Astrocyte (in vitro differentiated cells and primary cell): ENCODE data around the gene EML6. TPM values are rescaled to one million over a fixed set of nuclear protein-coding genes. Genes with fewer than 3 reads are reported as not detected.
A peak's percentile ranks its signal among the peaks of the same experiment; 100 is the strongest.

ENCODE experiments used
- DNase-seq: peaks from one replicate; pipeline ENCODE4 v3.0.0-alpha.2; 2010; ENCODE audit warnings: low read depth
- FAIRE-seq: peaks from 2 replicates; lab custom pipeline; 2011; peaks lifted over from hg19 to GRCh38; lab: Jason Lieb, UNC
- H2AFZ ChIP-seq: 2 replicates; pipeline ENCODE4 v1.6.0; 2012; ENCODE audit warnings: low read depth, low read length, inconsistent platforms
- H3K27ac ChIP-seq: 2 replicates; pipeline ENCODE4 v1.5.1; 2011; ENCODE audit warnings: low read depth, low read length, inconsistent platforms
- H3K27me3 ChIP-seq: 2 replicates; pipeline ENCODE4 v1.6.0; 2011; ENCODE audit warnings: low read length, inconsistent platforms; ENCODE audit not compliant: insufficient read depth
- H3K36me3 ChIP-seq: 2 replicates; pipeline ENCODE4 v1.5.1; 2011; ENCODE audit warnings: low read length, inconsistent platforms; ENCODE audit not compliant: insufficient read depth
- H3K4me1 ChIP-seq: 2 replicates; pipeline ENCODE4 v1.5.1; 2011; ENCODE audit warnings: low read length, inconsistent platforms; ENCODE audit not compliant: insufficient read depth
- H3K4me2 ChIP-seq: 2 replicates; pipeline ENCODE4 v1.6.0; 2012; ENCODE audit warnings: low read length, inconsistent platforms
- H3K4me3 ChIP-seq: 2 replicates; pipeline ENCODE4 v1.5.1; 2011; ENCODE audit warnings: low read depth, mild to moderate bottlenecking, low read length, inconsistent platforms; ENCODE audit not compliant: insufficient read depth
- H3K79me2 ChIP-seq: 2 replicates; pipeline ENCODE4 v1.6.0; 2012; ENCODE audit warnings: mild to moderate bottlenecking, low read length, inconsistent platforms; ENCODE audit not compliant: insufficient read depth
- H3K9ac ChIP-seq: 2 replicates; pipeline ENCODE4 v1.6.0; 2012; ENCODE audit warnings: mild to moderate bottlenecking, low read length, inconsistent platforms
- H3K9me3 ChIP-seq: 2 replicates; pipeline ENCODE4 v1.5.1; 2012; ENCODE audit warnings: low read depth, mild to moderate bottlenecking, low read length, inconsistent platforms; ENCODE audit not compliant: insufficient read depth
- H4K20me1 ChIP-seq: 2 replicates; pipeline ENCODE4 v1.6.0; 2012; ENCODE audit warnings: low read length, inconsistent platforms; ENCODE audit not compliant: insufficient read depth
- H3K27ac Mint-ChIP-seq: one replicate; pipeline ENCODE4 v1.8.0; 2021; ENCODE audit warnings: mild to moderate bottlenecking, mixed read lengths; ENCODE audit not compliant: unreplicated experiment
- H3K27me3 Mint-ChIP-seq: one replicate; pipeline ENCODE4 v1.8.0; 2021; ENCODE audit warnings: low read depth, mixed read lengths; ENCODE audit not compliant: unreplicated experiment
- H3K36me3 Mint-ChIP-seq: one replicate; pipeline ENCODE4 v1.8.0; 2021; ENCODE audit warnings: low read depth, mixed read lengths; ENCODE audit not compliant: unreplicated experiment
- H3K4me1 Mint-ChIP-seq: one replicate; pipeline ENCODE4 v1.8.0; 2021; ENCODE audit warnings: low read depth, mixed read lengths; ENCODE audit not compliant: unreplicated experiment
- H3K4me3 Mint-ChIP-seq: one replicate; pipeline ENCODE4 v1.8.0; 2021; ENCODE audit warnings: mild to moderate bottlenecking, moderate library complexity, mixed read lengths; ENCODE audit not compliant: unreplicated experiment
- H3K9me3 Mint-ChIP-seq: one replicate; pipeline ENCODE4 v1.8.0; 2021; ENCODE audit warnings: mild to moderate bottlenecking, mixed read lengths; ENCODE audit not compliant: unreplicated experiment
- EZH2 ChIP-seq: IDR thresholded peaks from 2 replicates; pipeline ENCODE4 v1.6.1; 2012; ENCODE audit warnings: mild to moderate bottlenecking, low read length, inconsistent platforms; ENCODE audit not compliant: insufficient read depth
- total RNA-seq: library from RNA; stranded (reverse); gene quantifications from 2 replicates; pipeline ENCODE4 v1.2.1, GENCODE V29; 2021
- TF ChIP-seq, protein P1 (sequence below): IDR thresholded peaks from 2 replicates; pipeline ENCODE4 v1.5.1; 2011; ENCODE audit warnings: low read depth, mild to moderate bottlenecking, inconsistent platforms, low read length, moderate library complexity; ENCODE audit not compliant: insufficient read depth

Gene EML6
- total RNA-seq, 1 donor from 2014 or later, result 0.23 TPM

DNA sequence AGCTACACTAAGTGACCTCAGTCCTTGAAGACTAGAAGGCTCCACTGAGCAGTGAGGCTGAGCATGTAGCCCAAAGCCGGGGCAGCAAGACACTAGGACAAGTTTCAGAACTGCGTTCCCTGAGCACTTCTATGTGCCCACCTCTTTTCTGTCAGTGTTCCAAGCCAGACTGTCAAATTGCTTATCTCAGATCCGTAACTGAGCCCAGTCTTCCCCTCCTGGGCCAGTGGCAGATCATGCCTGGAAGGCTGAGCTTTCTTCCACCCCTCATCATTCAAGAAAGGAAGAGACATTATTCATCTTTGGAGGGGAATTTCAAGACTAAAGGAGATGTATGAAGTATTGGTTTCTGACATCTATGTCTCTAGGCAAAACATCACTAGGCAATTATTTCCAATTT, 49.8 kb downstream of the EML6 start:
- FAIRE-seq (no peak), DNase-seq (no peak)
- H3K36me3 ChIP-seq, result no peaks in the 10 kb centered on the region
- H3K4me1 ChIP-seq, result peaks cover 26% of the 10 kb centered on the region
- no peak overlapping the region for H3K4me3 ChIP-seq
- H3K4me3 Mint-ChIP-seq, result no peak overlapping the region
- no peak overlapping the region for H2AFZ ChIP-seq
- peaks cover 7% of the 10 kb centered on the region for H3K36me3 Mint-ChIP-seq
- no peaks in the 10 kb centered on the region for H3K27me3 ChIP-seq
- no peaks in the 10 kb centered on the region for H3K9me3 ChIP-seq
- no peak overlapping the region for H3K27ac Mint-ChIP-seq
- no peak overlapping the region for H3K4me2 ChIP-seq
- H3K9me3 Mint-ChIP-seq, result peaks cover 12% of the 10 kb centered on the region
- H3K79me2 ChIP-seq, result no peaks in the 10 kb centered on the region
- TF ChIP-seq, protein P1, sequence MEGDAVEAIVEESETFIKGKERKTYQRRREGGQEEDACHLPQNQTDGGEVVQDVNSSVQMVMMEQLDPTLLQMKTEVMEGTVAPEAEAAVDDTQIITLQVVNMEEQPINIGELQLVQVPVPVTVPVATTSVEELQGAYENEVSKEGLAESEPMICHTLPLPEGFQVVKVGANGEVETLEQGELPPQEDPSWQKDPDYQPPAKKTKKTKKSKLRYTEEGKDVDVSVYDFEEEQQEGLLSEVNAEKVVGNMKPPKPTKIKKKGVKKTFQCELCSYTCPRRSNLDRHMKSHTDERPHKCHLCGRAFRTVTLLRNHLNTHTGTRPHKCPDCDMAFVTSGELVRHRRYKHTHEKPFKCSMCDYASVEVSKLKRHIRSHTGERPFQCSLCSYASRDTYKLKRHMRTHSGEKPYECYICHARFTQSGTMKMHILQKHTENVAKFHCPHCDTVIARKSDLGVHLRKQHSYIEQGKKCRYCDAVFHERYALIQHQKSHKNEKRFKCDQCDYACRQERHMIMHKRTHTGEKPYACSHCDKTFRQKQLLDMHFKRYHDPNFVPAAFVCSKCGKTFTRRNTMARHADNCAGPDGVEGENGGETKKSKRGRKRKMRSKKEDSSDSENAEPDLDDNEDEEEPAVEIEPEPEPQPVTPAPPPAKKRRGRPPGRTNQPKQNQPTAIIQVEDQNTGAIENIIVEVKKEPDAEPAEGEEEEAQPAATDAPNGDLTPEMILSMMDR, result no peak
- no peak for TF ChIP-seq EZH2
- H4K20me1 ChIP-seq, result no peaks in the 10 kb centered on the region
- peak overlapping the region; percentile 56 for H3K27ac ChIP-seq
- H3K4me1 Mint-ChIP-seq, result peaks cover 10% of the 10 kb centered on the region
- H3K27me3 Mint-ChIP-seq, result no peaks in the 10 kb centered on the region
- no peak overlapping the region for H3K9ac ChIP-seq

DNA sequence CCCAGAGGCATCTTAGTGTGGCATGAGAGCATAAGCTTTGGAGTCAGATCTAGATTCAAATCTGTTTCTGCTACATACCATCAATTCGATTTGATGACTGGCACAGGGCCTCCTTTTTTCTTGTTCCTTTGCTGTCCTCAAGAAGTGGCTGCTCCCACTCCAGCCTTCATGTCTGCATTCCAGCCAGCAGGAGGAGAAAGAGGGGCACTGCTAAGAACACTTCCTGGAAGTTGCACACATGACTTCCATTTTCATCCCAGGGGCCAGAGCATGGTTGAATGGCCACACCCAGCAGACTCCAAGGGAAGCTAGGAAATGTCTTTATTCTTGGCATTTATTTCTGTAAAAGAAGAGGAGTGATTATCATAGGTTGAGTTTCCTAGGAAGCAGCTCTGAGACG, 50.4 kb downstream of the EML6 start:
- Histone ChIP-seq H3K4me2 (no peak overlapping the region), H4K20me1 (no peaks in the 10 kb centered on the region), H3K79me2 (no peaks in the 10 kb centered on the region), H3K27me3 (no peaks in the 10 kb centered on the region), H3K9ac (no peak overlapping the region), H3K9me3 (no peaks in the 10 kb centered on the region), H3K4me3 (no peak overlapping the region), H2AFZ (no peak overlapping the region), H3K27ac (no peak overlapping the region), H3K4me1 (peaks cover 26% of the 10 kb centered on the region), H3K36me3 (no peaks in the 10 kb centered on the region)
- Mint-ChIP-seq H3K27me3 (no peaks in the 10 kb centered on the region), H3K4me3 (no peak overlapping the region), H3K36me3 (peaks cover 7% of the 10 kb centered on the region), H3K27ac (no peak overlapping the region), H3K4me1 (peaks cover 10% of the 10 kb centered on the region), H3K9me3 (peaks cover 12% of the 10 kb centered on the region)
- no peak for FAIRE-seq
- TF ChIP-seq, protein P1, result peak; percentile 7
- no peak for TF ChIP-seq EZH2
- DNase-seq, result no peak

DNA sequence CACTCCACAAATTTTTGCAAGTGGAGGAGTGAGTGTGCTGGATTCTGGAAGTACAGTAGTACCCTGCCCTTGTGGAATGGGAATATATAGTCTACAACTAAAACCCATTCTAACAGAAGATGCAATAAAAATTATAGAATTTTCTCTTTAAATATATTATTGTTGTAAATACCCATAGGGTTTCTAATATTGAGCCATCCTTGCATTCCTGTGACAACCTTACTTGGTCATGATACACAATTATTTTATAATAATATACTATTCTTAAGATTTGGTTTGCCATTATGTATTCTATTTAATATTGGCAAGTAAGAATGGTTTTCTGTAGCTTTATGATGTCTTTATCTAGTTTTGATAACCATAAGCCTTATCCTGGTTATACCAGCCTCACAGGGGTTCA, 52.2 kb downstream of the EML6 start:
- TF ChIP-seq EZH2, result no peak
- TF ChIP-seq, protein P1, result no peak
- DNase-seq (no peak), FAIRE-seq (no peak)
- Histone ChIP-seq H3K27ac (no peak overlapping the region), H3K27me3 (no peaks in the 10 kb centered on the region), H2AFZ (no peak overlapping the region), H3K9me3 (no peaks in the 10 kb centered on the region), H3K4me3 (no peak overlapping the region), H3K4me1 (peaks cover 21% of the 10 kb centered on the region), H3K36me3 (no peaks in the 10 kb centered on the region), H4K20me1 (no peaks in the 10 kb centered on the region), H3K79me2 (no peaks in the 10 kb centered on the region), H3K9ac (no peak overlapping the region), H3K4me2 (no peak overlapping the region)
- Mint-ChIP-seq H3K4me3 (no peak overlapping the region), H3K4me1 (peaks cover 10% of the 10 kb centered on the region), H3K36me3 (peaks cover 7% of the 10 kb centered on the region), H3K9me3 (peaks cover 12% of the 10 kb centered on the region), H3K27me3 (no peaks in the 10 kb centered on the region), H3K27ac (no peak overlapping the region)
